Ishikawa (cell line): ENCODE data around the gene TMEM132A.

Source experiments
- CREB1 ChIP-seq: IDR thresholded peaks from 2 replicates; pipeline ENCODE4 v1.6.1; 2012; ENCODE audit warnings: low read depth
- EP300 ChIP-seq: IDR thresholded peaks from 2 replicates; pipeline ENCODE4 v1.6.1; 2012; ENCODE audit warnings: borderline replicate concordance
- MAX ChIP-seq: IDR thresholded peaks from 2 replicates; pipeline ENCODE4 v1.6.1; 2012
- RAD21 ChIP-seq: IDR thresholded peaks from 2 replicates; pipeline ENCODE4 v1.6.1; 2012; ENCODE audit warnings: low read depth
- TAF1 ChIP-seq: IDR thresholded peaks from 2 replicates; pipeline ENCODE4 v1.6.1; 2012; ENCODE audit warnings: low read depth, mild to moderate bottlenecking
- TCF12 ChIP-seq: IDR thresholded peaks from 2 replicates; pipeline ENCODE4 v1.6.1; 2012; ENCODE audit warnings: low read depth
- TEAD4 ChIP-seq: IDR thresholded peaks from 2 replicates; pipeline ENCODE4 v1.6.1; 2012
- YY1 ChIP-seq: IDR thresholded peaks from 2 replicates; pipeline ENCODE4 v1.6.1; 2012; ENCODE audit warnings: low read depth
- ZBTB7A ChIP-seq: IDR thresholded peaks from 2 replicates; pipeline ENCODE4 v1.6.1; 2012; ENCODE audit warnings: low read depth

- TF ChIP-seq ZBTB7A (no peak), TAF1 (no peak), YY1 (no peak), RAD21 (no peak), CREB1 (no peak), TCF12 (no peak), TEAD4 (no peak), MAX (no peak), EP300 (no peak)
These were observed 17.3 kb downstream of the TMEM132A start for GRCh38 chr11:60941371-60942119.
